ENCODE measurements around the gene WWOX. TPM values are rescaled to one million over a fixed set of nuclear protein-coding genes. Genes with fewer than 3 reads are reported as not detected.

The WWOX gene
- total and polyA plus RNA-seq, 2 of the 4 experiments (the other 2 are of a cell fraction) = 2.7 to 5.4 TPM

DNA sequence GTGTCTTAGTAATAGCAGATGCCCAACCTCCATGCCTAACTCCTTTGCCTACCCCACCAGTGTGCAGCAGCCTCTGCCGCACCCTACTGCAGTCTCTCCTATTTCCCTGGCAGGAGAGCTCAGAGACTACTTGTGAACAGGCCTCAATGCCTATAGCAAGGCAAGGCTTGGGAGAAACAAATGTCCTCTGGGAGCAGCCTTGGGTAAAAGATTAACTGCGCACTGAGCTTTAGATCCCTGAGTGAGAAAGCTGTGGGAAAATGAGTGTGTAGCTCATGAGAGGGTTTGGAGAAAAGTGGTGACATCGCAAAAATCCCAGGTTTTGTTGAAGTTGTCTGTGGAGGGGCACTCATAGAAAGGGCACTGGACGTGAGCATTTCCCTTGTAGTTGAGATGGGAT, 335.8 kb downstream of the WWOX start:
- dilution Hi-C loops (cut with HindIII; ENCODE audit: low sequenced_read_pairs, unreplicated experiment) = no loop called here

More for the DNA sequence above, 335.8 kb downstream of the WWOX start:
- Histone ChIP-seq H4K5ac (ENCODE audit: low read depth, low read length) (no peak overlapping the region), H3K56ac (ENCODE audit: extremely low read depth, insufficient read depth, low read length) (no peak overlapping the region), H3K4ac (ENCODE audit: low read depth, low read length) (no peak overlapping the region), H3K4me3 (ENCODE audit: insufficient read depth, low read depth, low read length) (no peak overlapping the region), H3K23ac (ENCODE audit: low read depth, low read length) (no peak overlapping the region), H2BK20ac (ENCODE audit: low read depth, low read length) (no peak overlapping the region), H3K27me3 (ENCODE audit: control insufficient read depth, insufficient read depth, low read length) (no peaks in the 10 kb centered on the region), H3K18ac (ENCODE audit: low read depth, low read length) (no peak overlapping the region), H3K9me1 (ENCODE audit: insufficient read depth, low read length) (no peaks in the 10 kb centered on the region), H3K9me3 (ENCODE audit: control insufficient read depth, insufficient read depth, low read length) (peaks cover 15% of the 10 kb centered on the region), H4K91ac (ENCODE audit: insufficient read depth, low read depth, low read length) (no peak overlapping the region), H3K36me3 (ENCODE audit: control insufficient read depth, insufficient read depth, low read length) (no peaks in the 10 kb centered on the region), H3K9ac (ENCODE audit: low read depth, low read length) (no peak overlapping the region), H2BK5ac (ENCODE audit: low read depth, low read length, poor library complexity, severe bottlenecking) (no peak overlapping the region), H2AFZ (replicated peaks; ENCODE audit: low read length, poor library complexity) (no peak overlapping the region), H3K14ac (replicated peaks; ENCODE audit: low read depth, low read length) (no peak overlapping the region), H3K79me1 (ENCODE audit: low read depth in 1 of 2, low read length in 2 of 2) (no peaks in the 10 kb centered on the region), H4K20me1 (ENCODE audit: insufficient read depth, low read length) (no peaks in the 10 kb centered on the region), H2BK15ac (ENCODE audit: low read depth, low read length) (no peak overlapping the region), H3K4me2 (ENCODE audit: low read depth, low read length) (no peak overlapping the region), H3K4me1 (ENCODE audit: control insufficient read depth, insufficient read depth, low read length) (no peaks in the 10 kb centered on the region), H2BK120ac (ENCODE audit: low read depth, low read length) (no peak overlapping the region), H2AK5ac (ENCODE audit: low read depth, low read length) (no peak overlapping the region), H3K27ac (ENCODE audit: insufficient read depth, low read length) (no peak overlapping the region), H4K8ac (ENCODE audit: low read depth in 2 of 2, low read length in 2 of 2) (no peak overlapping the region), H2AK9ac (replicated peaks; ENCODE audit: low read depth, low read length, poor library complexity) (no peak overlapping the region)
- ChIA-PET POLR2A (ENCODE audit: unreplicated experiment) (interaction anchor here (0.6 kb wide), 1 partner anchor 16 kb away, joined by 4 read pairs; no protein-coding TSS in a partner anchor), CTCF (no interaction called here)
- no TSS peak for BruUV-seq (replicated peaks)
- ATAC-seq (ENCODE audit: low read depth) (no peak), DNase-seq (no peak)
- intact Hi-C loops (cut with micrococcal nuclease) (no loop called here), in situ Hi-C loops (cut with MboI; ENCODE audit: low sequenced_read_pairs) (no loop called here)
- TF ChIP-seq CTCF (conservative IDR thresholded peaks at IDR 0.05; ENCODE audit: low read depth, low read length) (no peak), POLR2A (IDR thresholded peaks at IDR 0.05; ENCODE audit: low read depth, low read length) (no peak), MAFK (IDR thresholded peaks at IDR 0.05; ENCODE audit: low read depth, low read length) (no peak), RFX5 (IDR thresholded peaks at IDR 0.05; ENCODE audit: low read depth, low read length) (no peak), FOS (IDR thresholded peaks at IDR 0.05; ENCODE audit: low read depth, low read length) (no peak), MAZ (IDR thresholded peaks at IDR 0.05; ENCODE audit: borderline replicate concordance, low read depth, low read length) (no peak), RCOR1 (IDR thresholded peaks at IDR 0.05; ENCODE audit: insufficient replicate concordance, low read length) (no peak), NFE2L2 (IDR thresholded peaks at IDR 0.05; ENCODE audit: low read depth, low read length) (no peak), BHLHE40 (IDR thresholded peaks at IDR 0.05; ENCODE audit: low read depth, low read length) (no peak), MXI1 (IDR thresholded peaks at IDR 0.05; ENCODE audit: borderline replicate concordance, low read depth, low read length) (no peak), SMC3 (IDR thresholded peaks at IDR 0.05; ENCODE audit: low read depth, low read length) (no peak), RAD21 (IDR thresholded peaks at IDR 0.05; ENCODE audit: low read length) (no peak), CHD1 (IDR thresholded peaks at IDR 0.05; ENCODE audit: low read depth, low read length) (no peak), CEBPB (IDR thresholded peaks at IDR 0.05; ENCODE audit: low read depth, low read length) (no peak)
- TF ChIP-seq, protein P1, sequence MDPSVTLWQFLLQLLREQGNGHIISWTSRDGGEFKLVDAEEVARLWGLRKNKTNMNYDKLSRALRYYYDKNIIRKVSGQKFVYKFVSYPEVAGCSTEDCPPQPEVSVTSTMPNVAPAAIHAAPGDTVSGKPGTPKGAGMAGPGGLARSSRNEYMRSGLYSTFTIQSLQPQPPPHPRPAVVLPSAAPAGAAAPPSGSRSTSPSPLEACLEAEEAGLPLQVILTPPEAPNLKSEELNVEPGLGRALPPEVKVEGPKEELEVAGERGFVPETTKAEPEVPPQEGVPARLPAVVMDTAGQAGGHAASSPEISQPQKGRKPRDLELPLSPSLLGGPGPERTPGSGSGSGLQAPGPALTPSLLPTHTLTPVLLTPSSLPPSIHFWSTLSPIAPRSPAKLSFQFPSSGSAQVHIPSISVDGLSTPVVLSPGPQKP (IDR thresholded peaks at IDR 0.05; ENCODE audit: borderline replicate concordance, low read depth, low read length) = no peak
- TF ChIP-seq, protein P2, sequence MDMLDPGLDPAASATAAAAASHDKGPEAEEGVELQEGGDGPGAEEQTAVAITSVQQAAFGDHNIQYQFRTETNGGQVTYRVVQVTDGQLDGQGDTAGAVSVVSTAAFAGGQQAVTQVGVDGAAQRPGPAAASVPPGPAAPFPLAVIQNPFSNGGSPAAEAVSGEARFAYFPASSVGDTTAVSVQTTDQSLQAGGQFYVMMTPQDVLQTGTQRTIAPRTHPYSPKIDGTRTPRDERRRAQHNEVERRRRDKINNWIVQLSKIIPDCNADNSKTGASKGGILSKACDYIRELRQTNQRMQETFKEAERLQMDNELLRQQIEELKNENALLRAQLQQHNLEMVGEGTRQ (IDR thresholded peaks at IDR 0.05; ENCODE audit: low read depth, low read length) = no peak
- WGBS, 2 experiments (ENCODE audit: extremely low coverage in 2 of 2, insufficient read length in 1 of 2) = 60% methylated on average over 1 of the region's 4 CpGs; no CpG with 5 or more reads in 1 of the 2 experiments
